Fibroblast of pulmonary artery (primary cell): ENCODE measurements around the gene APOL1.
"Not testable (repeated sequence)": the region's sequence is repeated elsewhere in the genome, so short reads cannot be mapped to it uniquely, and the experiment has no call there.

Experiments used
- DNase-seq: peaks from one replicate; pipeline ENCODE4 v3.0.0-alpha.2; 2010; ENCODE audit warnings: low read depth
- H3K4me3 ChIP-seq: replicated peaks from 2 replicates; pipeline ENCODE4 v1.5.1; 2011; ENCODE audit warnings: low read depth, mild to moderate bottlenecking, control low read depth, low read length, moderate library complexity
- CTCF ChIP-seq: IDR thresholded peaks from 2 replicates; pipeline ENCODE4 v1.5.1; 2011; ENCODE audit warnings: mild to moderate bottlenecking, control low read depth, low read length, inconsistent platforms; ENCODE audit errors: missing control alignments

The APOL1 gene

GRCh38 chr22:36267058-36267457 lies 14.1 kb downstream of the APOL1 start:
- TF ChIP-seq CTCF = no peak
- DNase-seq = no peak
- H3K4me3 ChIP-seq = no peak overlapping the region

DNA sequence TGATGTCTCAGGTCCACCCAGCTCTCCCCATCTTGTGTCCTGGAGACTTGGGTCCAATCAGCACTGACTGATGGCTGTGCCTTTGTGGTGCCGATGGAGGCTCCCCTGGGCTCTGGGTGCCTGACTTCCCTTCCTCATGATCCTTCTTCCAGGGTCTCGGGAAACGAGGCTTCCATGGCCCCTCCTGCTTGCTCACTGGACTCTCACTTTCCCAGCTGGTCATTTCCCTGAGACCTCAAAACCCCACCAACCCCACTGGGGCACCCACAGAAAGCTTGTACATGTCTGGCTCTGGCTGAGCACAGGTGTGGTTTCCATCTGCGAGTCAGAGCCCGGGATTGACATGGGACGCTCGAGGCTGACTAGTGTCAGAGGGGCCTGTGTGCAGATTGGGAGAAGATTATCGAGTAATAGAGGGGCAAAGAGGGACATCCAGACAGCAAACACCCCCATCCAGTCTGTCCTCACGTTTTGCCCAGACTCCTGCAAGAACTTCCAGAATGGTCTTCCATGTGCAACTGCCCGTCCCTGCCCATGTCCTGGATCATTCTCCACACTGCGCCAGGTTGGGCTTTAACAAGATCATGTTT lies 15.1 kb downstream of the APOL1 start:
- TF ChIP-seq CTCF = no peak
- DNase-seq = no peak
- no peak overlapping the region for H3K4me3 ChIP-seq

GRCh38 chr22:36271231-36271630 lies 18.3 kb downstream of the APOL1 start:
- DNase-seq = not testable (repeated sequence)

DNA sequence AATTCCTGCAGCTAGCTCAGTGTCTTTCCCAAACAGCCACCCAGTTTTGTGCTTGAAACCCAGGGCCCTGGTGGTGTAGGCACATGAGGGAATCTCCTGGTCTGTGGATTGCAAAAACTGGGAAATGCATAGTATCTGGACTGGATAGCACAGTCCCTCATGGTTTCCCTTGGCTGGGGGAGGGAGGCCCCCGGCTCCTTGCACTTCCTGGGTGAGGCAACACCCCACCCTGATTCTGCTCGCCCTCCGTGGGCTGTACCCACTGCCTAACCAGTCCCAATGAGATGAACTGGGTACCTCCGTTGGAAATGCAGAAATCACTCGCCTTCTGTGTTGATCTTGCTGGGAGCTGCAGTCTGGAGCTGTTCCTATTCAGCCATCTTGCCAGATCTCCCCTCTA lies 19.0 kb downstream of the APOL1 start:
- not testable (repeated sequence) for H3K4me3 ChIP-seq, DNase-seq

More at GRCh38 chr22:36271231-36271630, 18.3 kb downstream of the APOL1 start:
- H3K4me3 ChIP-seq = not testable (repeated sequence)

GRCh38 chr22:36274531-36274930 lies 21.6 kb downstream of the APOL1 start:
- no peak for DNase-seq
- no peak for TF ChIP-seq CTCF
- no peak overlapping the region for H3K4me3 ChIP-seq

DNA sequence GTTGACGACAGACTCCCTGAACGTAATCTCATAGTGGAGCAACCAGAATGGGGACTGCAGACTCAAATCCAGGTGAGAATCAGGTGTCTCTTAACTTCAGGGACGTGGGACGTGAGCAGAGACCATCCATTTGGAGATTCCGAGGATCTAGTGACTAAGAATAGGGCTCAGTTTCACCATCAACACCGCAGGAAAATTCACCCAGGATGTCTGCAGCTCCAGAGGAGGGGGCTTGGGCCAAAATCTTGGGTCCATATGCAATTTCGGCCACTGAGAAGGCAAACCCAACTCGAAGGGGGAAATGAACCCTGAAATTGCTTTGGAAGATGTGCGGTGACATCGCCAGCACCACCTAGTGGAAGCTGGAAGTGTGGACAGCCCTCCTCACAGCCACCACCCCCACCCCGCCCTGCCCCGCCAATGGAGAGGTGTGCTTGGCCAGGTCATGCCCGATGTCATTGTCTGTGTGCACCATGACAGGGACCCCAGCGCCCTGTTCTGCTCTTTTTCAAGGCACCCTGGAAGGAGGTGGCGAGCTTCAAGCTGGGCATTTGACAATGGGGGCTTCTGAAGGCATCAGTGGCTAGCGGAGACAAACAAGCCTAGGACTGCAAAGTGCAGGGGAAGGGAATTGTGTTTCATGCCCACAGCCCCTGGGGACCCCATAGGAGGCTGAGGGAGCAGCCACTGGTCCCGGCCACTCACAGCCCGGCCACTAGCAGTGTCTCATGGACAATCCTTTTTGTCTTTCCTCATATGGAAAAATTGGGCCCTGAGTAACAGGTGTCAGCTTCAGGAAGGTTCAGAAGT lies 24.8 kb downstream of the APOL1 start:
- TF ChIP-seq CTCF = peak; percentile 76
- H3K4me3 ChIP-seq = no peak overlapping the region
- peak; percentile 70 for DNase-seq

GRCh38 chr22:36279219-36279666 lies 26.3 kb downstream of the APOL1 start:
- TF ChIP-seq CTCF = no peak
- DNase-seq = no peak
- no peak overlapping the region for H3K4me3 ChIP-seq

- TF ChIP-seq CTCF = no peak
- H3K4me3 ChIP-seq = no peak overlapping the region
- DNase-seq = no peak
Measured at GRCh38 chr22:36280379-36280778, 27.4 kb downstream of the APOL1 start.
